Caco-2 (cell line): Measurements from ENCODE around the gene AP4B1. TPM values are rescaled to one million over a fixed set of nuclear protein-coding genes. Genes with fewer than 3 reads are reported as not detected.
A peak's percentile ranks its signal among the peaks of the same experiment; 100 is the strongest.

Experiments used
- BruUV-seq: library from RNA; stranded (reverse); fragments of 400-500 nt; replicated peaks from 2 replicates; lab custom pipeline; 2021; lab: Mats Ljungman, UMichigan
- CTCF ChIA-PET: fragments of 300-600 bp; sonication (Branson Sonifier 250); formaldehyde crosslinking; loops from one replicate; lab custom pipeline; 2022; ENCODE audit warnings: antibody characterized with exemption; lab: Charles Lee
- POLR2A ChIA-PET: fragments of 300-600 bp; sonication (Branson Sonifier 250); formaldehyde crosslinking; loops from one replicate; lab custom pipeline; 2022; ENCODE audit warnings: antibody characterized with exemption; lab: Charles Lee
- DNase-seq, 2 experiments: peaks; one replicate each; pipeline versions ENCODE4 v3.0.0 to v3.0.0-alpha.2; 2020 to 2022
- H3K27me3 ChIP-seq: replicated peaks from 2 replicates; pipeline ENCODE4 v1.6.0; 2011; ENCODE audit warnings: low read length; ENCODE audit not compliant: control insufficient read depth, insufficient read depth
- H3K36me3 ChIP-seq: 2 replicates; pipeline ENCODE4 v1.5.1; 2011; ENCODE audit warnings: low read length; ENCODE audit not compliant: control insufficient read depth, insufficient read depth
- H3K4me1 ChIP-seq: fragments of 250-450 bp; sonication (Bioruptor Pico); 2 replicates; pipeline ENCODE4 v1.5.1; 2020; ENCODE audit warnings: mild to moderate bottlenecking
- H3K4me3 ChIP-seq: 2 replicates; pipeline ENCODE4 v1.5.1; 2011; ENCODE audit warnings: low read depth, mild to moderate bottlenecking, control low read depth, low read length
- H3K9me3 ChIP-seq: fragments of 250-450 bp; sonication (Bioruptor Pico); 2 replicates; pipeline ENCODE4 v1.5.1; 2020; ENCODE audit warnings: mild to moderate bottlenecking, moderate library complexity
- H3K27ac Mint-ChIP-seq: one replicate; pipeline ENCODE4 v1.8.0; 2022; ENCODE audit warnings: mixed read lengths; ENCODE audit not compliant: unreplicated experiment
- H3K27me3 Mint-ChIP-seq: one replicate; pipeline ENCODE4 v1.8.0; 2022; ENCODE audit warnings: mixed read lengths; ENCODE audit not compliant: insufficient read depth, unreplicated experiment
- H3K36me3 Mint-ChIP-seq: one replicate; pipeline ENCODE4 v1.8.0; 2022; ENCODE audit warnings: mild to moderate bottlenecking, mixed read lengths; ENCODE audit not compliant: insufficient read depth, unreplicated experiment
- H3K4me1 Mint-ChIP-seq: one replicate; pipeline ENCODE4 v1.8.0; 2022; ENCODE audit warnings: low read depth, mixed read lengths; ENCODE audit not compliant: unreplicated experiment
- H3K4me3 Mint-ChIP-seq: one replicate; pipeline ENCODE4 v1.8.0; 2022; ENCODE audit warnings: mild to moderate bottlenecking, moderate library complexity, mixed read lengths; ENCODE audit not compliant: unreplicated experiment
- H3K9me3 Mint-ChIP-seq: one replicate; pipeline ENCODE4 v1.8.0; 2022; ENCODE audit warnings: mixed read lengths; ENCODE audit not compliant: unreplicated experiment
- CTCF ChIP-seq, 2 experiments: fragments of 200-600 bp in 1 of 2; IDR thresholded peaks; 1 replicate in 1 of 2; 2 replicates in 1 of 2; pipeline versions ENCODE4 v1.5.1 to v1.8.0; 2011 to 2022; ENCODE audit warnings: antibody characterized with exemption in 1 of 2, control low read depth in 1 of 2, inconsistent platforms in 1 of 2, low read depth in 1 of 2, low read length in 1 of 2, mild to moderate bottlenecking in 1 of 2, moderate library complexity in 1 of 2; ENCODE audit not compliant: insufficient read depth in 1 of 2, severe bottlenecking in 1 of 2, unreplicated experiment in 1 of 2
- intact Hi-C: fragments of 100-400 bp; cut with micrococcal nuclease; formaldehyde crosslinking; loops from one replicate; pipeline ENCODE4 v1.10.0; 2022; ENCODE audit not compliant: unreplicated experiment
- total RNA-seq: library from RNA; stranded (reverse); gene quantifications from 2 replicates; pipeline ENCODE4 v1.2.3, GENCODE V29; 2022

The AP4B1 gene
- total RNA-seq, 1 experiment from 2014 or later = 10.0 TPM

DNA sequence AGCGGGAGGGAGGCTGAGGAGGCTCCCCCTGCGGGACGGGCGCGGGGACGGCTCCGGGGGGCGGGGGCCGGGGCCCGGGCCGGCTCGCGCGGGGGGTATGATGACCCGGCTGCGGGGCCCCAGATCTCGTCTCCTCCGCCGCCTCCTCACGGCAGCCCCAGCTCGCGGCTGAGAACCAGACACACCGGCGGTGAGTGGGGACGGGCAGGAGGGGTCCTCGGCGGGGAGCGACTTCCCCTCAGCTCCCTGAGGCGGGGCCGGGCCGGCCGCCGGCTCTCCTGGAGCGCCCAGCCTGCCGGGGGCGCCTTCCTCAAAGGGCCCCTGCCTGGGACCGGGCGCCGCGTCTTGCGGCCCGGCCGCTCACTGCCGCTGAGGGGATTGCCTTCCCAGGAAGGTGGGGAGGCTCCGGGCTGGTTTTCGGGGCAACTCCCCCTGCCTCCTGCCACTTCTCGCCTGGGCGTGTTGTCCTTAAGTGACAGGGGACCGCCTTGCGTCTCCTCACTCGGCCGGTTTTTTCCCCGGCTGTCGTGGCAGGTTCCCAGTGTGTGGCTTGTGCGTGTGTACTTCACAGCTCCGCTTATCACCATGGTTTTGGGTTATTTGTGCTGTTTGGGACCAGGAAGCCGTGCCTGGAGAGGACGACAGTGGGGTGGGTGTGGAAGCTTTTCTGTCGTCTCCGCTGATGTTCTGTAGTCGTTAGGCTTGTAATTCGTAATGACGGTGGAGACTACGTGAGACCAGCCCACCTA is 25.3 kb upstream of the AP4B1 start:
- intact Hi-C loops = loop anchor here (1.0 kb wide), 2 partner anchors 25 to 118 kb away; partner anchors contain the start of genes DCLRE1B and RSBN1
- Mint-ChIP-seq H3K27ac (peak overlapping the region; percentile 92), H3K4me3 (peak overlapping the region; percentile 87), H3K4me1 (peaks cover 19% of the 10 kb centered on the region), H3K36me3 (no peaks in the 10 kb centered on the region), H3K9me3 (no peaks in the 10 kb centered on the region), H3K27me3 (no peaks in the 10 kb centered on the region)
- DNase-seq = peak; percentile 41 to 49
- Histone ChIP-seq H3K27me3 (no peaks in the 10 kb centered on the region), H3K4me3 (peak overlapping the region; percentile 82), H3K36me3 (no peaks in the 10 kb centered on the region), H3K4me1 (peaks cover 7% of the 10 kb centered on the region; the same call in 1 of the 2 replicates), H3K9me3 (no peaks in the 10 kb centered on the region)
- TF ChIP-seq CTCF (IDR thresholded peaks at IDR 0.05; ENCODE audit: insufficient read depth in 1 of 2, low read depth in 1 of 2, low read length in 1 of 2, severe bottlenecking in 1 of 2, unreplicated experiment in 1 of 2) = peak in 1 of 2 experiments; percentile 1
- CTCF ChIA-PET = interaction anchor here (2.2 kb wide), 1 partner anchor 24 kb away, joined by 12 read pairs; the partner anchor contains the start of genes AP4B1 and DCLRE1B
- POLR2A ChIA-PET = interaction anchor here (0.6 to 2.3 kb wide), 3 partner anchors 24 to 118 kb away, joined by 4 to 10 read pairs (median 8); partner anchors contain the start of genes AP4B1 and RSBN1
- no TSS peak for BruUV-seq

DNA sequence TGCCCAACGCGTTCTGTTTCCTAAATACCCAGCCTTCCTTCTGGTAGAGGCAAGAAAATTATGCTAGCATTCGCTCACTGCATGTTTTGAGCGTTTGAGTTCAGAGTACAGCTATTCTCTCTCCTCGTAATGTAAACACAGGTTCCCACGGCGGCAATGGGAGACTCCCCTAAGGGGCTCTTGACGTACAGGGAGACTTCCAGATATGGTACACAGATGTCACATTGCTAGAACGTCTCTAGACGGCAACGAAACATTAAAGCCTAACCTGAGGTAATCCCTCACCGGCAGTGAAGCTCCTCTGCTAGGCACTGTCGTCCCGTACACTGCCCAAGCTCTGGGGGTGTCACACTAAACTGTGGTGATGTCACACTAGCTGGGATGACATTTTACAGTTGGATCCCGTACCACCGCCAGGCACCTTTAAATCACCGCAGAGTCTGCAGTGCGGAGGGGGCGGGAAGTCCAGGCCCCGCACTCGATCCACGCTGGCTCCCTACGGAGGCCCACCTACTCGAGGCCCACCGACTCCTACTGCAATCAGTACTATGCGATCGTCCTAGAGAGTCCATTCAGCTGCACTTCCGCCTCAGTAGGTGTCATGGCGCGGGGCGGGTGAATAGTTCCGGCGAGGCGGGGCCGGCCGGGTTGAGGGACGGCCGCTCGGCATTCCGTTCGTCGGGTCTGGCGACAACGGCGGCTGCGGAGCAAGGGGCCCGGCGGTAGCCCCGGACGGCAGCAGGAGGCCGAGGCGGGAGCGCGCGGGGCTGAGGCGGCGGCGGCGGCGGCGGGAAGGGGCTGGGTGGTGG is 24.5 kb upstream of the AP4B1 start, which contains the start of gene HIPK1:
Gene HIPK1, plus strand, starts transcription at position 384 of the 809 bp plus-strand sequence.
- CTCF ChIA-PET = interaction anchor here (2.2 kb wide), 1 partner anchor 24 kb away, joined by 12 read pairs; the partner anchor contains the start of genes AP4B1 and DCLRE1B
- no peaks in the 10 kb centered on the region for H3K36me3 Mint-ChIP-seq
- POLR2A ChIA-PET = interaction anchor here (0.7 to 2.3 kb wide), 4 partner anchors 23 to 171 kb away, joined by 3 to 8 read pairs (median 4); partner anchors contain the start of genes AP4B1 and RSBN1
- H3K4me1 Mint-ChIP-seq = peaks cover 19% of the 10 kb centered on the region
- H3K27me3 Mint-ChIP-seq = no peaks in the 10 kb centered on the region
- DNase-seq = peak; percentile 88 to 91
- Histone ChIP-seq H3K4me1 (peaks cover 7% of the 10 kb centered on the region; the same call in 1 of the 2 replicates), H3K4me3 (peak within 1 kb of the TSS; percentile 82), H3K36me3 (no peaks in the 10 kb centered on the region), H3K9me3 (no peaks in the 10 kb centered on the region), H3K27me3 (no peaks in the 10 kb centered on the region)
- TSS peak; percentile 78 for BruUV-seq
- intact Hi-C loops = loop anchor here (1.0 kb wide), 2 partner anchors 24 to 117 kb away; partner anchors contain the start of genes DCLRE1B and RSBN1
- H3K9me3 Mint-ChIP-seq = no peaks in the 10 kb centered on the region
- H3K27ac Mint-ChIP-seq = peak within 1 kb of the TSS; percentile 92
- TF ChIP-seq CTCF (IDR thresholded peaks at IDR 0.05; ENCODE audit: insufficient read depth in 1 of 2, low read depth in 1 of 2, low read length in 1 of 2, severe bottlenecking in 1 of 2, unreplicated experiment in 1 of 2) = no peak
- peak within 1 kb of the TSS; percentile 87 for H3K4me3 Mint-ChIP-seq
